Neural cell (in vitro differentiated cells): Measurements from ENCODE around the gene CBX3.
"Not testable (repeated sequence)": the region's sequence is repeated elsewhere in the genome, so short reads cannot be mapped to it uniquely, and the experiment has no call there.

Experiments
- CTCF ChIP-seq: fragments of 450-650 bp; IDR thresholded peaks from 2 replicates; pipeline ENCODE4 v1.5.1; 2014; ENCODE audit warnings: antibody characterized with exemption, mild to moderate bottlenecking, moderate library complexity; ENCODE audit not compliant: poor library complexity, severe bottlenecking
- EP300 ChIP-seq: fragments of 450-650 bp; conservative IDR thresholded peaks from 2 replicates; pipeline ENCODE4 v1.6.1; 2014; ENCODE audit warnings: antibody characterized with exemption, mild to moderate bottlenecking, moderate library complexity; ENCODE audit not compliant: poor library complexity, severe bottlenecking

DNA sequence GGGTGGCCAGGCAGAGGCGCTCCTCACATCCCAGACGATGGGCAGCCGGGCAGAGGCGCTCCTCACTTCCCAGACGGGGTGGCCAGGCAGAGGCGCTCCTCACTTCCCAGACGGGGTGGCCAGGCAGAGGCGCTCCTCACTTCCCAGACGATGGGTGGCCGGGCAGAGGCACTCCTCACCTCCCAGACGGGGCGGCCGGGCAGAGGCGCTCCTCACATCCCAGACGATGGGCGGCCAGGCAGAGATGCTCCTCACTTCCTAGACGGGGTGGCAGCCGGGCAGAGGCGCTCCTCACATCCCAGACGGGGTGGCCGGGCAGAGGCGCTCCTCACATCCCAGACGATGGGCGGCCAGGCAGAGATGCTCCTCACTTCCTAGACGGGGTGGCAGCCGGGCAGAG lies 24.8 kb upstream of the CBX3 start:
- TF ChIP-seq CTCF, EP300: not testable (repeated sequence)
